Neural cell (in vitro differentiated cells): ENCODE measurements around the gene EPC1.

Experiments
- POLR2AphosphoS5 ChIP-seq: IDR thresholded peaks from 2 replicates; pipeline ENCODE4 v1.6.1; 2012
- TF ChIP-seq, protein P1 (sequence below): fragments of 450-650 bp; IDR thresholded peaks from 2 replicates; pipeline ENCODE4 v1.5.1; 2014; ENCODE audit warnings: antibody characterized with exemption, mild to moderate bottlenecking, moderate library complexity; ENCODE audit not compliant: poor library complexity, severe bottlenecking

DNA sequence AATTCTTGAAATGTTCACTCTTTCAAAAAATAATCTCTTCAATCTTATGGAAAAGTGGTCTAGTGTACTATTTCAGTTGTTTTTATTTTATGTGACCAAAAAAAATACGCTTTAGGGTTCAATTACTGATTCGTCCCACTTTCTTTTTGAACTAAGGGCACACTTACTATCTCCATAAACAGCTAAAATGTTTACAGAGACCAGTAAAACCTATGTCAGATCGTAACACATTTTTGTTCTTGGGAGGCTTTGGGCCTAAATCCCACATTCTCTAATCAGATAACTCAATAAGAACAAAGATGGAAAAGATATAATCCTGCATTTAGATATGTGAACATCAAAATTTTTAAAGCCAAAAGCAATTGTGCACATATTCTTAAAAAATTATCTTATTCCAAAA, 29.8 kb upstream of the EPC1 start:
- TF ChIP-seq, protein P1, sequence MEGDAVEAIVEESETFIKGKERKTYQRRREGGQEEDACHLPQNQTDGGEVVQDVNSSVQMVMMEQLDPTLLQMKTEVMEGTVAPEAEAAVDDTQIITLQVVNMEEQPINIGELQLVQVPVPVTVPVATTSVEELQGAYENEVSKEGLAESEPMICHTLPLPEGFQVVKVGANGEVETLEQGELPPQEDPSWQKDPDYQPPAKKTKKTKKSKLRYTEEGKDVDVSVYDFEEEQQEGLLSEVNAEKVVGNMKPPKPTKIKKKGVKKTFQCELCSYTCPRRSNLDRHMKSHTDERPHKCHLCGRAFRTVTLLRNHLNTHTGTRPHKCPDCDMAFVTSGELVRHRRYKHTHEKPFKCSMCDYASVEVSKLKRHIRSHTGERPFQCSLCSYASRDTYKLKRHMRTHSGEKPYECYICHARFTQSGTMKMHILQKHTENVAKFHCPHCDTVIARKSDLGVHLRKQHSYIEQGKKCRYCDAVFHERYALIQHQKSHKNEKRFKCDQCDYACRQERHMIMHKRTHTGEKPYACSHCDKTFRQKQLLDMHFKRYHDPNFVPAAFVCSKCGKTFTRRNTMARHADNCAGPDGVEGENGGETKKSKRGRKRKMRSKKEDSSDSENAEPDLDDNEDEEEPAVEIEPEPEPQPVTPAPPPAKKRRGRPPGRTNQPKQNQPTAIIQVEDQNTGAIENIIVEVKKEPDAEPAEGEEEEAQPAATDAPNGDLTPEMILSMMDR, result no peak
- no peak for TF ChIP-seq POLR2AphosphoS5
